Measurements from ENCODE around the gene C9orf50.
"Not testable (repeated sequence)": the region's sequence is repeated elsewhere in the genome, so short reads cannot be mapped to it uniquely, and the experiment has no call there.

Gene C9orf50

GRCh38 chr9:129609486-129610212 lies 11.3 kb downstream of the C9orf50 start:
- DNase-seq, result no peak

DNA sequence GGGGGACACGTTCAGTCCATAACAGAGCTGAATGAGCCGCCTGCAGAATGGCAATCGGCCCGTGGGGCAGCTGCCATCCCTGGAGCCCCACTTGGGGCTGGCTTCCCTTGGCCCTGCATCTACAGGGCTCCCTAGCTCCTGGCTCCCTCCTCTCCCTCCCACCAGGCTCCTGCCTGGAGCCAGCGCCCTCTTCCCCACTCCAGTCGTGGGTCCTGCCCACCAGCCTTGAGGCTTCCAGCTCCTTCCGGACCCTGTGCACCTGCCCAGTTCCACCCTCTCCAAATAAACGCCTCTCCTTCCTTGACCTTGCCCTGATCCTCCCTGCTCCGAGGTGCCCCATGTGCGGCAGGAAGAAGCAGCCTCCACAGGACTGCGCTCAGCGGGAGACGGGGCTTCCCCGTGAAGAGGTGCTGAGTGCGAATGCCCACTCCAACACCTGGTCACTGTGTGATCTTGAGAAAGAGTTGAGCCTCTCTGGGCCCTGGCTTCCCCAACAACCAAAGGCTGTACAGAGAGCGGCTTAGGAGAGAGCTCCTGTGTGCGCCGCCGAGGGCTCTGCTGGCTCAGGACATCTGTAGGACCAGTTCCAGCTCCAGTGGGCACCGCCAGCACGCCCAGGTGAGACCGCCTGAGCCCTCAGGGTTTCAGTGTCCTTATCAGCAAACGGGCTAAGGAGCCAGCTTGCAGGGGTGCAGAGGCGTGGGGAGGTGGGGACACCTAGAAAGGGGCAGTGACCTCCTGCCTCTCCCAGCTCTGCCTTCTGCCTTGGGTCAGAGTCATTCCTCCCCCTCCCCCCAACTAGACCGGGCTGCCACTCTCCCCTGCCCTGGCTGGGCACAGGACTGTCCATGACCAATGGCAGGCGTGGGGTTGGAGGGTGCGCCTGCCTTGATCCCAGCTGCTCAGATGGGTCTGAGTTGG lies 12.1 kb downstream of the C9orf50 start:
- DNase-seq, result no peak

- no peak for DNase-seq
These were observed 13.9 kb downstream of the C9orf50 start for GRCh38 chr9:129607027-129607387.

DNA sequence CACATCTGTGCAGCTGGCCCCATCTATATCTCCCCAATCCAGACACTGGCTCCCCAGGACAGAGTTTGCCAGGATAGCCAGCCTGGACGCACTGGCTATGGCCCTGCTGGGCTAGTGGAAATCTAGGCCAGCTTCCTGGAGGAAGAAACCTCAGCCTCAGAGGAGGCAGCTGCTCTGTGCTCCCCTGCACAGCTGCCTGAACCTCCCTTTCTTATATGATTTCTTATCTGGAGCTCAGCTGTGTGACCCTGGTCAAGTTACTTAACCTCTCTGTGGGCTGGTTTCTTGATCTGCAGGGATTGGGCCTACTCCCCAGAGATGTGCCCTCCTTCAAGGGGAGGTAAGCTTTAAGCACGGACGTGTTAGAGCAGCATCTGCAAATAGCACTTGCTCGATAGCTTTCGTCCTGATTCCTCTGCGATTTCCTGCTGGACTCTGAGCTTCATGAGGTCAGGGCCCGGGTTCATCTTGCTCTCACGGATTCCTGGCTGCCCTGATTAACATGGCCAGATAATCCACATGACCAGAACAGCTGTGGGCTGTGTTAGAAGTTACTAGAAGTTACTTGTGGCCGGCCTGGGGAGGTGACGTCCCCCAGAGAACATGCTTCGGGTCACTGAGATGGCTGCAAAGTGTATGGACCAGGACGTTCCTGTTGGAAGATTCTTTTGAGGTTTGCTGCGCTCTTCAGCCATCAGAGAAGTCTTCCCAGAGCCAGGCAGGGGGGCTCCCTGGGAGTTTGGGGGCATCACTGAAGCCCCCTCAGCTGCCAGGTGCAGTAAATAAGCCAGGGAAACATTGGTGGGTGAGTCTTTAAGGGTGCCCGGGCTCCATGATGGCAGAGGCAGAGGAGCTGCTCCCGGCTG lies 14.5 kb downstream of the C9orf50 start:
- no peak for DNase-seq

- no peak for DNase-seq
These were observed 16.1 kb downstream of the C9orf50 start for GRCh38 chr9:129604766-129605163.

- no peak for DNase-seq
These were observed 16.7 kb downstream of the C9orf50 start for GRCh38 chr9:129604056-129604765.

DNA sequence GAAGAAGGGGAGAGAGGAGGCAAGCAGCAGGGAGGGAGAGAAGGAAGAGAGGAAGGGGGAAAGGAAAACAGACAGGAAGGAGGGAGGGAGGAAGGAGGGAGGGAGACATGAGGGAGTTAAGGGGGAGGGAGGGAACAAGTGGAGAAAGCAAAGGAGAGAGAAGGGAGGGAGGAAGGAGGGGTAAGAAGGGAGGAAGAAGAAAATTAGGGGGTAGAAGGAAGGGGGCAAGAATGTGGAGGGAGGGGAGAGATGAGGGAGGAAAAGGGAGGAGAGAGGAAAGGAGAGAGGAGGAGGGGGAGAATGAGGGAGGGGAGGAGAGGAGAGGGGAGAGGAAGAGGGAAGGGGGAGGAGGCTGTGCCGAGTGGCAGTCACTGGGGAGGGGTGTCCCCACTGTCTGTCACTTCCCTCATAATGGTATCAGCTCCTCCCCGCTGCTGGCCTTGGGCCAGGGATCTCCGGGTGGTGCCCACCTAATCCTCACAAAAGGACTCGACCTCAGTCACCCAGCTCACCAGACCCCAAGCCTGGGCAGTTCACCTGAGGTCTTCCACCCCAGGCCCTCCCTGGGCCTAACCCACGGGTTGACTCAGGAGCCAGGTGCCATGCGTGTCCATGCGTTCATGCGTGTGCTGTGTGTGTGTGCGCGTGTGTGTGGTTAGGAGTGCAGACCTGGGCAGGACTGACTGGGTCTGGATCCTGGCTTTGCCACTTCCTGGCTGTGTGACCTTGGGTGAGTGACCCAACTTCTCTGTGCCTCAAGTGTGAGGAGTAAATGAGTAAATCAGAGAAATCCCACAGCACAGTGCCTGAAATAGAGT lies 18.1 kb downstream of the C9orf50 start:
- no peak for DNase-seq

- DNase-seq, result no peak
These were observed 19.7 kb downstream of the C9orf50 start for GRCh38 chr9:129601082-129601674.

- DNase-seq, result no peak
These were observed 22.8 kb downstream of the C9orf50 start for GRCh38 chr9:129598089-129598596.

DNA sequence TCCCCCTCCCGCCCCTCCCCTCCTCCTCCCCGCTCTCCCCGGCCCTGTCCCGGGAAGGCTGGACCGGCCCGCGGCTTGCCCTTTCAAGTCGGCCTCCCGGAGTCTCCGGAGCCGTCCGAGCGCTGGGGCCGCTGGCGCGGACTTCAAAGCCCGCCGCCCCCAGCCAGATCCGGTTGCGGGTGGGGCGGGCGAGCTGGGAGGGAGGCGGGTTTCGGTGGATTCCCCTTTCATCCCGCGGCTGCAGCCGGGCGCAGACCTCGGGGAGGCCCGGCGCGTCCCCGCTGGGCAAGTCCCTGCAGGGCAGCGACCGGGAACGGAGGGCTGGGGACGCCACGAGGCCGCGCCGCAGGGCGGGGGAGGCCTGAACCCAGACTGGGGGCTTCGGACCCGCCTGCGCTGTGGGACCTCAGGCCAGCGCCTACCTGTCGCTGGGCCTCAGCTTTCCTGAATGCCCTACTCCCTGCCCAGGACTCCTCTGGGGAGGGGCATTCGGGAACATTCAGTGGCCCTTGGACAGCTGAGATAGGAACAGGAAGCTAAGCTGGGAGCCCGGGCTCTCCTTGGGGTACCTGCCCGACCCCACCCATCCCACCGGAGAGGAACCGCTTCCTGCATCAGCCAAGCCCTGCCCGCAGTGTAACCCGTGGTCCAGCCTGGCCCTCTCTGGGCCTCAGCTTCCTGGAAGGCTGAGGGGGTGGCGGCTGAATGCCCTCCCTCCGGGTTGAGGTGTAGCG lies 23.4 kb downstream of the C9orf50 start:
- no peak for DNase-seq

DNA sequence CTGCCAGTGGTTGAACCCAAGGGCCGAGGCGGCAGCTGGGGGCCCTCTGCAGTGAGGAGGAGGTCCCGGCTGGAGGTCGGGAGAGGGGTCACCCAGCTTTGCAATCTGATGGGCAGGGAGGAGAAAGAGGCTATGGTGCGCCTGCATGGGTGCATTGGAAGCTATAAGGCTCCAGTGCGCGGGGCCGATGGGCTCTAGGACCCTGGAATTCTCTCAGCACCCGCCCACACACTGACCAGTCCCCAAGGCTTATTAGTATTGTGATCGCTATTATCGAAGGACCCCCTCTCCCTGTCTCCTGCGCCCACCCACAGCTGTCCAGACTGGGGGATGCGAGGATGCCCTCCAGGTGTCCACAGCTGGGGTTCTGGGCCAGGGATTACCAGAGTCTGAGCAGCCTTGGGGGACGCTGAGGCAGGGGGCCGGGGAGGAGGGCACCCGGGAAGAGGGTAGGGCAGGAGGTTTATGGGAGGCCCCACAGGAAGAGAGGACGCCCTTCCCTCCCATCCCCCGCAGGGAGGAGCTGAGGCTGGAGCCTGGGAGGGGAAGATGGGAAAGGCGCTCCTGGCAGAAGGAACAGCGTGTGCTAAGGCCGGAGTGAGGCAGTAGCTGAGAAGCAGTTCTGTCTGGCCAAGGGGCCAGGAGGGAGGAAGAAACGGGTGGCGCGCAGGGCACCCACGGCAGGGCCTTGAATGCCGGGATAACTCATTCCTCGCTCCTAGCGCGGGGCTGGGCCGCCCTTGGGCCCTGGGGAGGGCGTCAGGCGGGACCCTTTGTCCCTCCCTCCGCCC lies 24.2 kb downstream of the C9orf50 start:
- no peak for DNase-seq

DNA sequence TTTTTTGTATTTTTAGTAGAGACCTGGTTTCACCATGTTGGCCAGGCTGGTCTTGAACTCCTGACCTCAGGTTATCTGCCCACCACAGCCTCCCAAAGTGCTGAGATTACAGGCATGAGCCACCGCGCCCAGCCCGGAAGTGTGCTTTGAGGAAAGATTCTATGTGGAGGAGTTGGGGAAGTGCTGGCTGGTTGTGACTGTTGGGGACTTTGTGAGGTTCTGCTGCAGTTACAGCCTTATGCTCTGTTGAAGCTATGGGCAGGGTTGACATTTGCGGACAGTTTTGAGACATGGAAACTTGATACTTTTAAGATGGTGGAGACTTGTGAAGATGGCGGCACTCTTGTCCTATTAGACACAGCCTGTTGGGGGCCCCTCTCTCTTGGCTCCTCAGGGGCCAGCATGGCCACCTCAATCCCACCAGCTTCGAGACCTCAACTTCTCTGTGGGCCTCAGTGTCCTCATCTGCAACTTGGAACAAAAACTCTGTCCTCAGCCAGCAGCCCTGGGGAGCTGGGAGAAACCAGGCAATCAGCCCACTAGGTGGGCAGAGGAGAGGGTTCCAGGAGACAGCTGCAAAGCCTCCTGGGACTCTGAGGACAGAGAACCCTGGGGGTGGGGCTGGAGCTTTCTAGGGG lies 24.9 kb downstream of the C9orf50 start:
- no peak for DNase-seq

DNA sequence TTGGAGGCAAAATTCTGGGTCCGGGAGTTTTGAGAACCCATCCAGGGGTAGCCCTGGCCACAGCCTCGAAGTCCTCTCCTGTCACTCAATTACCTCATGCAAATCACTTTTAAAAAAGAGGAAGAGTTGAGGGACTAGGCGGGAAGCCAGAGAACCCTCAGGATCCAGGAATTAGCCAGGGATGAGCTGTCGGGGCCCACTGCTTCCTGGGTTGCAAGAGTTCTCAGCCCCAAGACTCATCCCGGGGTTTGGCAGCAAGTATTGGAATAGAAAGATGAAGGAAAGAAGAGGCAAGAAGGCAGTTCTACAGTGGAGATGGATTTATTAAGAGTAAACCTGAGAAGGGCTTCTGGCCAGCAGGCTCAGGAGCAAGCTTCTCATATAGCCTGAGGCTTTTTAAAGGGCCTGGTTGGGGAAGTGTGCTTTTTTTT lies 25.6 kb downstream of the C9orf50 start:
- no peak for DNase-seq

GRCh38 chr9:129594632-129595031 lies 26.3 kb downstream of the C9orf50 start:
- no peak for DNase-seq

DNA sequence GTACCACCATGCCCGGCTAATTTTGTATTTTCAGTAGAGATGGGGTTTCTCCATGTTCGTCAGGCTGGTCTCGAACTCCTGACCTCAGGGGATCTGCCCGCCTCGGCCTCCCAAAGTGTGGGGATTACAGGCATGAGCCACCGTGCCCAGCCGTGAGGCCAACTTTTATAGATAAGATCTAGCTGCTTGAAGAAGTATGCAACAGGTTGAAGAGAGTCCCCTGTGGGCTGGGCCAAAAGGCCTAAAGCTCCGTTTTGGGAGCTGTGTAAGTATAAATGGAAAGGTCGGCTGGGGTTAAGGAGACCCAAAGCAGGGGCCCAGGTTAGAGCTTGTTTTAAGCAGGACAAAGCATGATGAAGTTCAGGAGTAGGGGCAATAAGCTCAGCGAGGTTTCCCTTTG lies 28.1 kb downstream of the C9orf50 start:
- DNase-seq, result not testable (repeated sequence)

GRCh38 chr9:129591916-129592315 lies 29.0 kb downstream of the C9orf50 start:
- no peak for DNase-seq

GRCh38 chr9:129590466-129590865 lies 30.4 kb downstream of the C9orf50 start:
- no peak for DNase-seq

DNA sequence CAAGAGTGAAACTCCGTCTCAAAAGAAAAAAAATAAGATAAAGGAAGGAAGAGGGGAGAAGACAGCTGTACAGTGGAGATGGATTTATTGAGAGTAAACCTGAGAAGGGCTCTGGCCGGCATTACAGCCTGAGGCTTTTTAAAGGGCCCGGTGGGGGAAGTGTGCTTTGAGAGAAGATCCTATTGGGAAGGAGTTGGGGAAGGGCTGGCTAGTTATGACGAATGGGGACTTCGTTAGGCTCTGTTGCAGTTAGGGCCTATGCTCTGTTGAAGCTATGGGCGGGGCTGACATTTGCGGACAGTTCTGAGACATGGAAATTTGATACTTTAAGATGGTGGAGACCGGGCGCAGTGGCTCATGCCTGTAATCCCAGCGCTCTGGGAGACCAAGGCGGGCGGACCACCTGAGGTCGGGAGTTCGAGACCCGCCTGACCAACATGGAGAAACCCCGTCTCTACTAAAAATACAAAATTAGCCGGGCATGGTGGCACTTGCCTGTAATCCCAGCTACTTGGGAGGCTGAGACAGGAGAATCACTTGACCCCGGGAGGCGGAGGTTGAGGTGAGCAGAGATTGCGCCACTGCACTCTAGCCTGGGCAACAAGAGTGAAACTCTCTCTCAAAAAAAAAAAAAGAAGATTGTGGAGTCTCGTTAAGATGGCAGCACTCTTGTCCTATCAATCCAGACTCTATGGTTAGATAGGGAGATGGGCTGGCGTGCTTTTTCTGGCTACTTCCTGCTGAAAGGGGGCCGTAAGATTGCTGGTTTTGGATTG lies 33.2 kb downstream of the C9orf50 start:
- DNase-seq, result no peak

Measured in activated CD8-positive, alpha-beta memory T cell treated with anti-CD3 and anti-CD28 coated beads, Interleukin-2, amount 50 U/mL, for 48 hours (primary cell).